Lower leg skin (tissue), 4 donors: Measurements from ENCODE around the gene PRPF40A. TPM values are rescaled to one million over a fixed set of nuclear protein-coding genes. Genes with fewer than 3 reads are reported as not detected.

Source experiments
- DNase-seq, 2 donors: peaks; one replicate each; pipeline ENCODE4 v3.0.0-alpha.2; 2019; ENCODE audit warnings: low spot score in 2 of 2
- H3K4me3 ChIP-seq: fragments of 200-600 bp; sonication (generic); 2 replicates; pipeline ENCODE4 v1.5.1; 2017; ENCODE audit warnings: mild to moderate bottlenecking, low read depth; ENCODE audit not compliant: poor library complexity, severe bottlenecking
- CTCF ChIP-seq, 3 donors: fragments of 450-650 bp; IDR thresholded peaks; one replicate each; pipeline ENCODE4 v1.5.1; 2016; ENCODE audit warnings: antibody characterized with exemption in 3 of 3, mild to moderate bottlenecking in 3 of 3, moderate library complexity in 2 of 3
- POLR2A ChIP-seq, 2 donors: fragments of 450-650 bp; IDR thresholded peaks; one replicate each; pipeline ENCODE4 v1.6.1; 2016 to 2017; ENCODE audit warnings: antibody characterized with exemption in 2 of 2, mild to moderate bottlenecking in 1 of 2, moderate library complexity in 1 of 2
- WGBS, 2 donors: methylation state at CpG; one replicate each; pipeline ENCODE4 v1.1.5; 2018; 5-methylcytosine and 5-hydroxymethylcytosine counted together
- intact Hi-C: fragments of 100-400 bp; cut with DNase I; formaldehyde crosslinking; loops from one replicate; pipeline ENCODE4 v1.15.0; 2023; ENCODE audit warnings: low total_unique reads
- total RNA-seq, 4 donors: library from RNA; depleted of rRNA; stranded (reverse); fragments of >200 nt; gene quantifications; one replicate each; pipeline ENCODE4 v1.1.0, GENCODE V29; 2016

Gene PRPF40A
- total RNA-seq, 4 donors from 2014 or later, result 70.9 to 137 (median 83.2) TPM

GRCh38 chr2:152651834-152652233 lies 65.4 kb downstream of the PRPF40A start:
- H3K4me3 ChIP-seq, result no peak overlapping the region
- WGBS, 2 donors, result 71% methylated on average over 2 of the region's 2 CpGs
- TF ChIP-seq POLR2A (IDR thresholded peaks at IDR 0.05) (no peak), CTCF (IDR thresholded peaks at IDR 0.05) (no peak)
- intact Hi-C loops, result no loop called here
- no peak for DNase-seq

GRCh38 chr2:152650768-152651371 lies 66.4 kb downstream of the PRPF40A start:
- H3K4me3 ChIP-seq, result no peak overlapping the region
- intact Hi-C loops, result no loop called here
- TF ChIP-seq POLR2A (IDR thresholded peaks at IDR 0.05), result no peak
- TF ChIP-seq CTCF (IDR thresholded peaks at IDR 0.05), result no peak
- DNase-seq, result no peak
- 90 to 94% methylated on average over 6 of the region's 6 CpGs for WGBS, 2 donors

DNA sequence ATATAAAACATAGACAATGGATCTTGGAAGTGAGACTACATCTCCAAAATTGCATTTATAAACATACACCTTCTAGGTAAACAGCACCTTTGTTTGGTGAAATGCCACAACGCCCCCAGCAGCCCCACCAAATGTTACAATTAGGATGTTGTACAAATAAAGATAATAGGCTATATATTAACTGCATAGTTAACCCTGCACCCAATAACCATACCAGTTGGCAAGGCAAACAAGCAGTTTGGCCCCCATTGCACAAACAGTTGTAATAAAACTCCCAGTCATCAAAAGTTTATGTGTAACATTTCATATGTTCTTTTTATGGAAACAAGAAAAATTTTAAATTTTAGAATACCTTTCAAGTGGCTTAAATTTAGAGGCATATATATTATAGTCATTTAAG lies 67.3 kb downstream of the PRPF40A start:
- intact Hi-C loops, result no loop called here
- TF ChIP-seq POLR2A (IDR thresholded peaks at IDR 0.05), result no peak

GRCh38 chr2:152648336-152648735 lies 68.9 kb downstream of the PRPF40A start:
- WGBS, 2 donors, result 29 to 33% methylated on average over 2 of the region's 2 CpGs
- no peak for DNase-seq
- TF ChIP-seq POLR2A (IDR thresholded peaks at IDR 0.05) (no peak), CTCF (IDR thresholded peaks at IDR 0.05) (no peak)
- intact Hi-C loops, result no loop called here
- no peak overlapping the region for H3K4me3 ChIP-seq

More for the DNA sequence above, 67.3 kb downstream of the PRPF40A start:
- WGBS, 2 donors, result 85% methylated on average over 1 of the region's 1 CpG
- no peak for DNase-seq
- no peak overlapping the region for H3K4me3 ChIP-seq

DNA sequence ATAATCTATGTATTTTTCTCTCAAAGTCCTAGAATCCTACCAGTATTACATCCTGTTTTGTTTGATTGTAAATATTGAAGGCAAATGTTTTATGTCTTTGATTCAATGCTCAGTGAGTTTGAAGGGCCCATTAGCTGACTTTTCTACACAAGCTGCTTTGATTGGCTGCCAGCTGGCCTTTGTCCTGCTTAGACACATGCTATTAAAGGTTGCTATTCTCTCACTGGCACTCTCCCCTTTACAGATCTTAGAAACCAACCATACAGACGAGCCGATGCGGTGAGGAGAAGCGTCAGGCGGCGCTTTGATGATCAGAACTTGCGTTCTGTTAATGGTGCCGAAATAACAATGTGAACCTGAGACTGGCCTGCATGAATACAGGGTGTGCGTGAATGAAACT lies 69.7 kb downstream of the PRPF40A start:
- TF ChIP-seq POLR2A (IDR thresholded peaks at IDR 0.05) (no peak), CTCF (IDR thresholded peaks at IDR 0.05) (no peak)
- peak; percentile 24 to 89 for DNase-seq
- intact Hi-C loops, result no loop called here
- WGBS, 2 donors, result 39 to 43% methylated on average over 9 of the region's 9 CpGs
- no peak overlapping the region for H3K4me3 ChIP-seq

- DNase-seq, result no peak
- 48 to 56% methylated on average over 3 of the region's 3 CpGs for WGBS, 2 donors
- no peak overlapping the region for H3K4me3 ChIP-seq
- TF ChIP-seq CTCF (IDR thresholded peaks at IDR 0.05), result no peak
- intact Hi-C loops, result no loop called here
Observed at GRCh38 chr2:152646775-152647174, 70.5 kb downstream of the PRPF40A start.
